IMR-90 (cell line): ENCODE data around the gene ARHGAP31. TPM values are rescaled to one million over a fixed set of nuclear protein-coding genes. Genes with fewer than 3 reads are reported as not detected.
"Not testable (repeated sequence)": the region's sequence is repeated elsewhere in the genome, so short reads cannot be mapped to it uniquely, and the experiment has no call there.

Source experiments
- ATAC-seq: fragments of 200-7000 bp; cut with Tn5 transposase; 2 replicates; pipeline ENCODE4 v1.9.1; 2020; ENCODE audit warnings: low read depth, mild to moderate bottlenecking, moderate library complexity
- BruUV-seq: library from RNA; stranded (reverse); fragments of 400-500 nt; replicated peaks from 2 replicates; lab custom pipeline; 2021; lab: Mats Ljungman, UMichigan
- CTCF ChIA-PET: fragments of 300-600 bp; formaldehyde crosslinking; extraction: SDS; loops from one replicate; lab custom pipeline; 2021; ENCODE audit warnings: antibody characterized with exemption; lab: Yijun Ruan, JAX
- POLR2A ChIA-PET: fragments of 300-600 bp; sonication (Branson Sonifier 250); formaldehyde crosslinking; loops from one replicate; lab custom pipeline; 2022; ENCODE audit warnings: antibody characterized with exemption; ENCODE audit not compliant: unreplicated experiment; lab: Charles Lee
- DNase-seq: peaks from one replicate; pipeline ENCODE4 v3.0.0; 2013
- H2AFZ ChIP-seq: replicated peaks from 2 replicates; pipeline ENCODE3; 2013; ENCODE audit warnings: low read length, mild to moderate bottlenecking; ENCODE audit not compliant: poor library complexity
- H2AK5ac ChIP-seq: 2 replicates; pipeline ENCODE4 v1.6.1; 2013; ENCODE audit warnings: low read depth, low read length, inconsistent platforms
- H2AK9ac ChIP-seq: replicated peaks from 2 replicates; pipeline ENCODE3; 2013; ENCODE audit warnings: mild to moderate bottlenecking, low read depth, low read length, moderate library complexity; ENCODE audit not compliant: poor library complexity
- H2BK120ac ChIP-seq: 2 replicates; pipeline ENCODE4 v1.6.1; 2013; ENCODE audit warnings: low read depth, low read length, inconsistent platforms
- H2BK15ac ChIP-seq: 3 replicates; pipeline ENCODE4 v1.6.1; 2013; ENCODE audit warnings: low read depth, low read length, inconsistent platforms
- H2BK20ac ChIP-seq: 2 replicates; pipeline ENCODE4 v1.6.1; 2013; ENCODE audit warnings: low read depth, mild to moderate bottlenecking, inconsistent platforms, low read length, moderate library complexity
- H2BK5ac ChIP-seq: 2 replicates; pipeline ENCODE4 v1.6.1; 2013; ENCODE audit warnings: mild to moderate bottlenecking, low read depth, low read length, inconsistent platforms; ENCODE audit not compliant: poor library complexity, severe bottlenecking
- H3K14ac ChIP-seq: replicated peaks from 2 replicates; pipeline ENCODE4 v1.6.1; 2013; ENCODE audit warnings: low read depth, low read length, inconsistent platforms
- H3K18ac ChIP-seq: 2 replicates; pipeline ENCODE4 v1.6.1; 2013; ENCODE audit warnings: low read depth, low read length, control low read depth
- H3K23ac ChIP-seq: 2 replicates; pipeline ENCODE4 v1.6.1; 2013; ENCODE audit warnings: low read depth, low read length, inconsistent platforms
- H3K27ac ChIP-seq: 2 replicates; pipeline ENCODE4 v1.5.1; 2013; ENCODE audit warnings: mild to moderate bottlenecking, control low read depth, low read length; ENCODE audit not compliant: insufficient read depth
- H3K27me3 ChIP-seq: 2 replicates; pipeline ENCODE4 v1.6.1; 2013; ENCODE audit warnings: low read length; ENCODE audit not compliant: control insufficient read depth, insufficient read depth
- H3K36me3 ChIP-seq: 2 replicates; pipeline ENCODE4 v1.6.1; 2013; ENCODE audit warnings: low read length, mixed read lengths; ENCODE audit not compliant: control insufficient read depth, insufficient read depth
- H3K4ac ChIP-seq: 2 replicates; pipeline ENCODE4 v1.6.1; 2013; ENCODE audit warnings: low read depth, low read length, inconsistent platforms
- H3K4me1 ChIP-seq: 2 replicates; pipeline ENCODE4 v1.6.1; 2013; ENCODE audit warnings: low read length, mixed read lengths; ENCODE audit not compliant: control insufficient read depth, insufficient read depth
- H3K4me2 ChIP-seq: 2 replicates; pipeline ENCODE4 v1.6.1; 2013; ENCODE audit warnings: low read depth, mild to moderate bottlenecking, control low read depth, low read length, moderate library complexity
- H3K4me3 ChIP-seq: 2 replicates; pipeline ENCODE4 v1.5.1; 2013; ENCODE audit warnings: low read depth, mild to moderate bottlenecking, control low read depth, low read length, moderate library complexity; ENCODE audit not compliant: insufficient read depth
- H3K56ac ChIP-seq: 2 replicates; pipeline ENCODE4 v1.6.1; 2013; ENCODE audit warnings: low read length, inconsistent platforms; ENCODE audit not compliant: insufficient read depth; ENCODE audit errors: extremely low read depth
- H3K79me1 ChIP-seq, 2 experiments: 2 replicates each; pipeline ENCODE4 v1.6.1; 2013; ENCODE audit warnings: low read length in 2 of 2, inconsistent platforms in 1 of 2, low read depth in 1 of 2
- H3K9ac ChIP-seq: 2 replicates; pipeline ENCODE4 v1.6.1; 2013; ENCODE audit warnings: low read depth, low read length, control low read depth
- H3K9me1 ChIP-seq: 2 replicates; pipeline ENCODE4 v1.6.1; 2013; ENCODE audit warnings: low read length, inconsistent platforms; ENCODE audit not compliant: insufficient read depth
- H3K9me3 ChIP-seq: 2 replicates; pipeline ENCODE4 v1.6.1; 2013; ENCODE audit warnings: low read length; ENCODE audit not compliant: control insufficient read depth, insufficient read depth
- H4K20me1 ChIP-seq: 2 replicates; pipeline ENCODE4 v1.6.1; 2013; ENCODE audit warnings: low read length, inconsistent platforms; ENCODE audit not compliant: insufficient read depth
- H4K5ac ChIP-seq: 2 replicates; pipeline ENCODE4 v1.6.1; 2013; ENCODE audit warnings: mild to moderate bottlenecking, low read depth, low read length, control low read depth
- H4K8ac ChIP-seq, 2 experiments: 2 replicates each; pipeline ENCODE4 v1.6.1; 2013; ENCODE audit warnings: low read depth in 2 of 2, low read length in 2 of 2, control low read depth in 1 of 2, inconsistent platforms in 1 of 2
- H4K91ac ChIP-seq: 2 replicates; pipeline ENCODE4 v1.6.1; 2013; ENCODE audit warnings: low read depth, low read length, inconsistent platforms; ENCODE audit not compliant: insufficient read depth
- WGBS, 2 experiments: methylation state at CpG; one replicate each; pipeline versions ENCODE4 v1.1.5 to v1.1.7; 2013; ENCODE audit warnings: missing lambda C conversion rate in 2 of 2; ENCODE audit not compliant: insufficient read length in 1 of 2; ENCODE audit errors: extremely low coverage in 2 of 2; 5-methylcytosine and 5-hydroxymethylcytosine counted together
- dilution Hi-C: fragments of 300-500 bp; cut with HindIII; formaldehyde crosslinking; loops from one replicate; pipeline ENCODE4 v1.14.3; 2018; ENCODE audit warnings: low sequenced_read_pairs; ENCODE audit not compliant: unreplicated experiment
- in situ Hi-C: fragments of 300-500 bp; cut with MboI; formaldehyde crosslinking; loops from 3 replicates; pipeline ENCODE4 v1.14.3; 2019; ENCODE audit warnings: low sequenced_read_pairs, inconsistent platforms, mixed read lengths
- intact Hi-C: fragments of 100-400 bp; cut with micrococcal nuclease; formaldehyde crosslinking; loops from 2 replicates; pipeline ENCODE4 v1.10.0; 2022
- polyA plus RNA-seq, 3 experiments: library from polyadenylated mRNA; depleted of rRNA; stranded (reverse); fragments of >200 nt; gene quantifications; 2 replicates each; pipeline ENCODE4 v1.2.3, GENCODE V29; 2012; ENCODE audit warnings: low replicate concordance in 1 of 3
- total RNA-seq: library from RNA; depleted of rRNA; stranded (reverse); fragments of >200 nt; gene quantifications from 2 replicates; pipeline ENCODE4 v1.2.3, GENCODE V29; 2012

ARHGAP31 gene
- total and polyA plus RNA-seq, 2 of the 4 experiments (the other 2 are of a cell fraction), result 6.6 to 7.7 TPM

GRCh38 chr3:119306378-119306777 is 12.2 kb downstream of the ARHGAP31 start:
- H2BK5ac ChIP-seq, DNase-seq, dilution Hi-C loops, H3K4ac ChIP-seq, H4K91ac ChIP-seq, H2BK20ac ChIP-seq, H2AK5ac ChIP-seq, H2BK15ac ChIP-seq, H3K9me3 ChIP-seq, H3K9ac ChIP-seq, H3K18ac ChIP-seq, H4K5ac ChIP-seq, H3K27me3 ChIP-seq, H3K56ac ChIP-seq, H3K36me3 ChIP-seq, ATAC-seq, H4K20me1 ChIP-seq, H3K27ac ChIP-seq, H2AK9ac ChIP-seq, BruUV-seq, intact Hi-C loops, in situ Hi-C loops, H3K14ac ChIP-seq, H4K8ac ChIP-seq, POLR2A ChIA-PET, H3K4me2 ChIP-seq, H2AFZ ChIP-seq, H3K4me3 ChIP-seq, H2BK120ac ChIP-seq: not testable (repeated sequence)
- H3K4me1 ChIP-seq, result peaks cover 23% of the 10 kb centered on the region
- H3K79me1 ChIP-seq, result peaks cover 32 to 85% of the 10 kb centered on the region in 2 experiments
- H3K23ac ChIP-seq, result peak overlapping the region; percentile 13; the same call in 1 of the 2 replicates
- WGBS, 2 experiments, result 100% methylated on average over 4 of the region's 9 CpGs; no CpG with 5 or more reads in 1 of the 2 experiments
- H3K9me1 ChIP-seq, result peaks cover 37% of the 10 kb centered on the region
- CTCF ChIA-PET, result interaction anchor here (0.7 kb wide), 1 partner anchor 10 kb away, joined by 3 read pairs; no protein-coding TSS in a partner anchor
